H1 (cell line): ENCODE results near the gene DCXR. TPM values are rescaled to one million over a fixed set of nuclear protein-coding genes. Genes with fewer than 3 reads are reported as not detected.

ENCODE experiments used
- CTCF ChIA-PET: fragments of 300-600 bp; sonication (Branson Sonifier 250); formaldehyde crosslinking; loops from one replicate; lab custom pipeline; 2021; ENCODE audit not compliant: partially characterized antibody; lab: Charles Lee
- POLR2A ChIA-PET: fragments of 300-600 bp; sonication (Branson Sonifier 250); formaldehyde crosslinking; loops from one replicate; lab custom pipeline; 2021; ENCODE audit warnings: inconsistent platforms; ENCODE audit not compliant: partially characterized antibody; lab: Charles Lee
- DNase-seq, 2 experiments: peaks; one replicate each; pipeline versions ENCODE4 v3.0.0 to v3.0.0-alpha.2; 2010 to 2022; ENCODE audit warnings: low spot score in 2 of 2, low read depth in 1 of 2, mixed read lengths in 1 of 2
- FAIRE-seq: peaks from 2 replicates; lab custom pipeline; 2011; peaks lifted over from hg19 to GRCh38; lab: Jason Lieb, UNC
- H2AFZ ChIP-seq: 2 replicates; pipeline ENCODE4 v1.8.1; 2012; ENCODE audit warnings: low read length, inconsistent platforms
- H2AK5ac ChIP-seq: 2 replicates; pipeline ENCODE4 v1.6.1; 2013; ENCODE audit warnings: low read depth, low read length
- H2BK120ac ChIP-seq: replicated peaks from 2 replicates; pipeline ENCODE3; 2013; ENCODE audit warnings: low read depth, low read length, inconsistent platforms
- H2BK12ac ChIP-seq: 2 replicates; pipeline ENCODE4 v1.6.1; 2013; ENCODE audit warnings: low read depth, low read length
- H2BK15ac ChIP-seq: 2 replicates; pipeline ENCODE4 v1.6.1; 2013; ENCODE audit warnings: low read length
- H2BK20ac ChIP-seq: 2 replicates; pipeline ENCODE4 v1.6.1; 2013; ENCODE audit warnings: low read length
- H2BK5ac ChIP-seq: 2 replicates; pipeline ENCODE4 v1.6.1; 2013; ENCODE audit warnings: low read depth, low read length
- H3K14ac ChIP-seq: 2 replicates; pipeline ENCODE4 v1.6.1; 2013; ENCODE audit warnings: inconsistent platforms; ENCODE audit not compliant: insufficient read length
- H3K18ac ChIP-seq: 2 replicates; pipeline ENCODE4 v1.6.1; 2013; ENCODE audit warnings: low read length; ENCODE audit errors: extremely low read depth
- H3K23ac ChIP-seq: 2 replicates; pipeline ENCODE4 v1.6.1; 2013; ENCODE audit warnings: inconsistent platforms; ENCODE audit not compliant: insufficient read length
- H3K23me2 ChIP-seq: 2 replicates; pipeline ENCODE4 v1.6.1; 2013; ENCODE audit warnings: low read depth, low read length
- H3K27ac ChIP-seq: 2 replicates; pipeline ENCODE4 v1.6.1; 2011; ENCODE audit warnings: low read depth, low read length, inconsistent platforms
- H3K27me3 ChIP-seq, 4 experiments: replicated peaks in 1 of 4; 1 replicate in 1 of 4; 2 replicates in 3 of 4; pipeline versions ENCODE4 v1.6.1 to v1.8.1; 2011 to 2013; ENCODE audit warnings: low read length in 3 of 4, mild to moderate bottlenecking in 3 of 4, inconsistent platforms in 2 of 4, mixed read lengths in 2 of 4, moderate library complexity in 1 of 4; ENCODE audit not compliant: control insufficient read depth in 3 of 4, insufficient read depth in 3 of 4; ENCODE audit errors: extremely low read depth in 1 of 4
- H3K36me3 ChIP-seq, 4 experiments: 2 replicates each; pipeline versions ENCODE4 v1.6.1 to v1.8.1; 2011 to 2013; ENCODE audit warnings: mild to moderate bottlenecking in 4 of 4, low read length in 3 of 4, moderate library complexity in 2 of 4, control low read depth in 1 of 4, inconsistent platforms in 1 of 4; ENCODE audit not compliant: insufficient read depth in 4 of 4, control insufficient read depth in 2 of 4
- H3K4ac ChIP-seq: replicated peaks from 2 replicates; pipeline ENCODE3; 2013; ENCODE audit warnings: low read length, low read depth, mixed read lengths, inconsistent platforms; ENCODE audit not compliant: insufficient read length
- H3K4me1 ChIP-seq, 4 experiments: replicated peaks in 1 of 4; 1 replicate in 1 of 4; 2 replicates in 3 of 4; pipeline versions ENCODE4 v1.6.1 to v1.8.1; 2011 to 2013; ENCODE audit warnings: low read length in 3 of 4, inconsistent platforms in 2 of 4, mixed read lengths in 1 of 4; ENCODE audit not compliant: insufficient read depth in 4 of 4, control insufficient read depth in 3 of 4
- H3K4me2 ChIP-seq, 2 experiments: 2 replicates each; pipeline versions ENCODE4 v1.6.1 to v1.8.1; 2011 to 2013; ENCODE audit warnings: low read depth in 2 of 2, low read length in 2 of 2, control low read depth in 1 of 2, inconsistent platforms in 1 of 2, mild to moderate bottlenecking in 1 of 2; ENCODE audit not compliant: insufficient read depth in 1 of 2
- H3K4me3 ChIP-seq, 4 experiments: fragments of 200-600, 300-600 bp in 1 of 4; sonication (generic), shearing (Covaris generic), sonication (Bioruptor Twin) in 1 of 4; 2 replicates each; pipeline versions ENCODE4 v1.5.1 to v1.8.1; 2011 to 2016; ENCODE audit warnings: low read length in 4 of 4, low read depth in 3 of 4, control low read depth in 2 of 4, inconsistent platforms in 2 of 4, mild to moderate bottlenecking in 2 of 4, mixed read lengths in 1 of 4, moderate library complexity in 1 of 4; ENCODE audit not compliant: insufficient read depth in 2 of 4; ENCODE audit errors: extremely low read depth in 1 of 4
- H3K56ac ChIP-seq: replicated peaks from 2 replicates; pipeline ENCODE3; 2013; ENCODE audit warnings: low read depth, mild to moderate bottlenecking, mixed read lengths, low read length, inconsistent platforms; ENCODE audit not compliant: insufficient read length
- H3K79me1 ChIP-seq: 2 replicates; pipeline ENCODE4 v1.6.1; 2013; ENCODE audit warnings: low read depth, low read length, control low read depth
- H3K79me2 ChIP-seq, 2 experiments: 2 replicates each; pipeline versions ENCODE4 v1.6.1 to v1.8.1; 2012 to 2013; ENCODE audit warnings: low read length in 2 of 2, mild to moderate bottlenecking in 2 of 2, inconsistent platforms in 1 of 2; ENCODE audit not compliant: insufficient read depth in 2 of 2, control insufficient read depth in 1 of 2
- H3K9ac ChIP-seq, 4 experiments: replicated peaks in 1 of 4; 1 replicate in 1 of 4; 2 replicates in 3 of 4; pipeline versions ENCODE4 v1.6.1 to v1.8.1; 2011 to 2013; ENCODE audit warnings: low read depth in 3 of 4, low read length in 3 of 4, control low read depth in 2 of 4, mild to moderate bottlenecking in 2 of 4, moderate library complexity in 2 of 4, inconsistent platforms in 1 of 4; ENCODE audit errors: extremely low read depth in 1 of 4
- H3K9me3 ChIP-seq, 2 experiments: 2 replicates each; pipeline versions ENCODE4 v1.6.1 to v1.8.1; 2012 to 2013; ENCODE audit warnings: mild to moderate bottlenecking in 2 of 2, moderate library complexity in 2 of 2, control low read depth in 1 of 2, inconsistent platforms in 1 of 2, low read depth in 1 of 2, low read length in 1 of 2, mixed read lengths in 1 of 2; ENCODE audit not compliant: insufficient read depth in 2 of 2
- H4K20me1 ChIP-seq, 2 experiments: replicated peaks in 1 of 2; 2 replicates each; pipeline versions ENCODE3 to v1.8.1; 2011 to 2013; ENCODE audit warnings: inconsistent platforms in 2 of 2, low read length in 2 of 2, mild to moderate bottlenecking in 1 of 2; ENCODE audit not compliant: insufficient read depth in 2 of 2, control insufficient read depth in 1 of 2
- H4K5ac ChIP-seq: 2 replicates; pipeline ENCODE4 v1.6.1; 2013; ENCODE audit warnings: low read length, low read depth, mixed read lengths, inconsistent platforms; ENCODE audit not compliant: insufficient read length
- H4K8ac ChIP-seq: 2 replicates; pipeline ENCODE4 v1.8.0; 2013; ENCODE audit warnings: mild to moderate bottlenecking, moderate library complexity, low read length, inconsistent platforms; ENCODE audit not compliant: insufficient read depth; ENCODE audit errors: extremely low read depth
- H4K91ac ChIP-seq: replicated peaks from 2 replicates; pipeline ENCODE3; 2013; ENCODE audit warnings: low read length, mixed read lengths, inconsistent platforms; ENCODE audit not compliant: insufficient read length
- ASH2L ChIP-seq: fragments of 200-600, 300-600 bp; sonication (generic); IDR thresholded peaks from one replicate; pipeline ENCODE4 v1.7.1; 2017; ENCODE audit warnings: low read length
- ATF3 ChIP-seq: IDR thresholded peaks from 2 replicates; pipeline ENCODE4 v1.6.1; 2011; ENCODE audit warnings: low read depth, mild to moderate bottlenecking, low read length; ENCODE audit not compliant: insufficient read depth
- BACH1 ChIP-seq: IDR thresholded peaks from 2 replicates; pipeline ENCODE4 v1.6.1; 2012; ENCODE audit warnings: low read length, improper control_type of control experiment
- CBX5 ChIP-seq: fragments of 300-800, 300-1000 bp; sonication (generic); IDR thresholded peaks from 2 replicates; pipeline ENCODE4 v1.7.1; 2016; ENCODE audit warnings: antibody characterized with exemption, low read length, low read depth
- CHD1 ChIP-seq: IDR thresholded peaks from 2 replicates; pipeline ENCODE4 v1.6.1; 2012; ENCODE audit warnings: low read depth, low read length, improper control_type of control experiment
- CTBP2 ChIP-seq: IDR thresholded peaks from 2 replicates; pipeline ENCODE4 v1.7.0; 2011; ENCODE audit warnings: borderline replicate concordance, mild to moderate bottlenecking, moderate library complexity, mixed read lengths, low read length; ENCODE audit not compliant: insufficient read depth, insufficient read length
- FOSL1 ChIP-seq: IDR thresholded peaks from 2 replicates; pipeline ENCODE4 v1.6.1; 2011; ENCODE audit warnings: mild to moderate bottlenecking, low read depth, low read length, moderate library complexity; ENCODE audit not compliant: insufficient read depth
- JUND ChIP-seq: IDR thresholded peaks from 2 replicates; pipeline ENCODE4 v1.6.1; 2011; ENCODE audit warnings: mild to moderate bottlenecking, improper control_type of control experiment, low read length
- MAFK ChIP-seq: IDR thresholded peaks from 2 replicates; pipeline ENCODE4 v1.6.1; 2012; ENCODE audit warnings: low read depth, mild to moderate bottlenecking, improper control_type of control experiment, low read length
- RAD21 ChIP-seq, 2 experiments: IDR thresholded peaks in 1 of 2; conservative IDR thresholded peaks in 1 of 2; 2 replicates each; pipeline ENCODE4 v1.6.1; 2011; ENCODE audit warnings: low read depth in 2 of 2, low read length in 2 of 2, improper control_type of control experiment in 1 of 2, inconsistent platforms in 1 of 2, mild to moderate bottlenecking in 1 of 2, moderate library complexity in 1 of 2
- RFX5 ChIP-seq: IDR thresholded peaks from 2 replicates; pipeline ENCODE4 v1.6.1; 2011; ENCODE audit warnings: low read depth, low read length, improper control_type of control experiment, borderline replicate concordance
- SAP30 ChIP-seq: fragments of 300-600 bp; sonication (generic); IDR thresholded peaks from 2 replicates; pipeline ENCODE4 v1.7.1; 2012; ENCODE audit warnings: low read length, moderate library complexity, mild to moderate bottlenecking, inconsistent platforms; ENCODE audit not compliant: insufficient read depth, insufficient replicate concordance
- SP1 ChIP-seq: IDR thresholded peaks from 2 replicates; pipeline ENCODE4 v1.6.1; 2011; ENCODE audit warnings: low read depth, low read length
- WGBS, 2 experiments: shearing (Covaris generic) in 1 of 2; methylation state at CpG; one replicate each; pipeline versions ENCODE4 v1.1.6 to v1.1.7; 2013 to 2015; ENCODE audit warnings: low lambda C conversion rate in 2 of 2, mixed read lengths in 2 of 2, inconsistent platforms in 1 of 2, low coverage in 1 of 2, missing lambda C conversion rate in 1 of 2; ENCODE audit not compliant: insufficient replicate concordance in 2 of 2, insufficient coverage in 1 of 2, insufficient read length in 1 of 2; ENCODE audit errors: extremely low coverage in 1 of 2, missing lambda C conversion rate in 1 of 2; 5-methylcytosine and 5-hydroxymethylcytosine counted together
- polyA plus RNA-seq, 7 experiments: library from polyadenylated mRNA; depleted of rRNA in 3 of 7; stranded (reverse) in 5 of 7; unstranded in 2 of 7; fragments of >200 nt in 5 of 7; fragments of 200-250 nt in 2 of 7; gene quantifications; 1 replicate in 5 of 7; 2 replicates in 1 of 7; 4 replicates in 1 of 7; pipeline versions ENCODE4 v1.2.1 to v1.2.3, GENCODE V29; 2011 to 2013; ENCODE audit warnings: missing spikeins in 2 of 7, mixed read lengths in 2 of 7
- total RNA-seq: library from RNA; stranded (reverse); fragmentation: NEBNext Ultra II Directional; extraction: Animal tissue kit (Norgen Biotek cat#: 25700); gene quantifications from 2 replicates; pipeline ENCODE4 v1.2.1, GENCODE V29; 2021

DCXR gene
- total and polyA plus RNA-seq, 2 of the 8 experiments (the other 6 are each of a cell fraction or from before 2014, with no cell fraction given) = 96.3 to 212 TPM

- no peak overlapping the region for H4K5ac ChIP-seq
- no peak overlapping the region for H3K27ac ChIP-seq
- H4K20me1 ChIP-seq = peaks cover 0 to 21% of the 10 kb centered on the region in 2 experiments
- no peak overlapping the region for H2BK15ac ChIP-seq
- H3K9ac ChIP-seq = no peak overlapping the region; a peak in 1 of 7 replicates
- no peak overlapping the region for H3K4ac ChIP-seq
- no peak for DNase-seq
- POLR2A ChIA-PET = interaction anchor here (0.8 to 16.2 kb wide), 16 partner anchors 5 to 351 kb away, joined by 3 to 161 read pairs (median 6); partner anchors contain the start of genes DUS1L, GPS1, RAC3 and RFNG
- peaks cover 4% of the 10 kb centered on the region; the same call in 1 of the 2 replicates for H3K23me2 ChIP-seq
- H4K91ac ChIP-seq = no peak overlapping the region
- no peak overlapping the region for H3K18ac ChIP-seq
- no peak overlapping the region for H3K4me2 ChIP-seq
- peaks cover 5% of the 10 kb centered on the region; the same call in 1 of the 2 replicates for H3K79me1 ChIP-seq
- no peaks in the 10 kb centered on the region for H3K27me3 ChIP-seq
- H2AK5ac ChIP-seq = no peak overlapping the region
- H2BK20ac ChIP-seq = no peak overlapping the region
- H2BK120ac ChIP-seq = no peak overlapping the region
- no peaks in the 10 kb centered on the region for H3K79me2 ChIP-seq
- no peak overlapping the region for H3K4me3 ChIP-seq
- H3K14ac ChIP-seq = no peak overlapping the region
- peaks cover 0 to 6% (median 4%) of the 10 kb centered on the region in 4 experiments; a peak in 4 of 7 replicates for H3K4me1 ChIP-seq
- H3K23ac ChIP-seq = no peak overlapping the region
- H3K9me3 ChIP-seq = no peaks in the 10 kb centered on the region
- CTCF ChIA-PET = interaction anchor here (0.9 to 1.7 kb wide), 9 partner anchors 8 to 92 kb away, joined by 3 to 8 read pairs (median 4); partner anchors contain the start of genes DCXR, GPS1 and RFNG
- H2BK12ac ChIP-seq = no peak overlapping the region
- no peak for FAIRE-seq
- no peak overlapping the region for H2BK5ac ChIP-seq
- no peak overlapping the region for H3K56ac ChIP-seq
- WGBS, 2 experiments = 96% methylated on average over 10 of the region's 16 CpGs; no CpG with 5 or more reads in 1 of the 2 experiments
- no peak overlapping the region for H2AFZ ChIP-seq
- H3K36me3 ChIP-seq = peaks cover 12 to 35% (median 30%) of the 10 kb centered on the region in 4 experiments; a peak in 6 of 8 replicates
- H4K8ac ChIP-seq = no peak overlapping the region
- TF ChIP-seq SAP30 (no peak), MAFK (no peak), CHD1 (no peak), ATF3 (no peak), JUND (no peak), CTBP2 (no peak), RFX5 (no peak), RAD21 (IDR thresholded peaks at IDR 0.05 in 1 of 2, conservative IDR thresholded peaks at IDR 0.05 in 1 of 2; ENCODE audit: low read depth in 2 of 2, low read length in 2 of 2) (no peak), SP1 (no peak), FOSL1 (no peak), CBX5 (no peak), ASH2L (no peak), BACH1 (no peak)
These were observed 22.5 kb upstream of the DCXR start for GRCh38 chr17:82060001-82060380.
